Measurements from ENCODE around the gene CMTR1. TPM values are rescaled to one million over a fixed set of nuclear protein-coding genes. Genes with fewer than 3 reads are reported as not detected.

Gene CMTR1
- total and polyA plus RNA-seq, 4 donors = 4.7 to 25.5 (median 18.8) TPM

DNA sequence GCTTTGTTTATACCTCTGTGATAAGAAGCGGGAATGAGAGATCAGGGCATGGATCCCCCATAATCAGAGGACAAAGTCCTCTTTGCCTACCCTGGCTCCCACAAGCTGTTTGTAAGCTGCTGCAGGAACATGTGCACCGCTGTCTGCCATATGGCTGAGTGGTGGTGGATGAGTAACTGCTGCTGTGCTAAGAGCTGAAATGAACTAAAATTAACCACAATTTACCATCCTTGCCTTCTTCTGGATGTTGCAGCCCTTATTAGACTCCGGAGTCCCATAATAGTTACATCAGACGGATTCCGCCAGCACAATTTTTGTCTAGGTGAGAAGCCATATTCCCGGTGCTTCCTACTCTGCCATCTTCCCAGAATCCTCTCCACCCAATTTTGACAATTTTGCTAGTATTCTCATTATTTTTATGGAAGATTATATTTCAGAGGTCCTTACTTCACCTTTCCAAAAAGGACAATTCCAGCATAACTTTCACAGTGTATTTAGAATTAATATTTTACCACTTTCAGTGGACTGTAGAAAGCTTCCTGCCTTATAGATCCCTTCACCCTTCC, 6.0 kb upstream of the CMTR1 start:
- no peak for DNase-seq (ENCODE audit: low spot score)
- 87% methylated on average over 6 of the region's 6 CpGs for WGBS
- TF ChIP-seq FOXA1 (IDR thresholded peaks at IDR 0.05) (no peak), YY1 (IDR thresholded peaks at IDR 0.05) (no peak)
- TF ChIP-seq, protein P1, sequence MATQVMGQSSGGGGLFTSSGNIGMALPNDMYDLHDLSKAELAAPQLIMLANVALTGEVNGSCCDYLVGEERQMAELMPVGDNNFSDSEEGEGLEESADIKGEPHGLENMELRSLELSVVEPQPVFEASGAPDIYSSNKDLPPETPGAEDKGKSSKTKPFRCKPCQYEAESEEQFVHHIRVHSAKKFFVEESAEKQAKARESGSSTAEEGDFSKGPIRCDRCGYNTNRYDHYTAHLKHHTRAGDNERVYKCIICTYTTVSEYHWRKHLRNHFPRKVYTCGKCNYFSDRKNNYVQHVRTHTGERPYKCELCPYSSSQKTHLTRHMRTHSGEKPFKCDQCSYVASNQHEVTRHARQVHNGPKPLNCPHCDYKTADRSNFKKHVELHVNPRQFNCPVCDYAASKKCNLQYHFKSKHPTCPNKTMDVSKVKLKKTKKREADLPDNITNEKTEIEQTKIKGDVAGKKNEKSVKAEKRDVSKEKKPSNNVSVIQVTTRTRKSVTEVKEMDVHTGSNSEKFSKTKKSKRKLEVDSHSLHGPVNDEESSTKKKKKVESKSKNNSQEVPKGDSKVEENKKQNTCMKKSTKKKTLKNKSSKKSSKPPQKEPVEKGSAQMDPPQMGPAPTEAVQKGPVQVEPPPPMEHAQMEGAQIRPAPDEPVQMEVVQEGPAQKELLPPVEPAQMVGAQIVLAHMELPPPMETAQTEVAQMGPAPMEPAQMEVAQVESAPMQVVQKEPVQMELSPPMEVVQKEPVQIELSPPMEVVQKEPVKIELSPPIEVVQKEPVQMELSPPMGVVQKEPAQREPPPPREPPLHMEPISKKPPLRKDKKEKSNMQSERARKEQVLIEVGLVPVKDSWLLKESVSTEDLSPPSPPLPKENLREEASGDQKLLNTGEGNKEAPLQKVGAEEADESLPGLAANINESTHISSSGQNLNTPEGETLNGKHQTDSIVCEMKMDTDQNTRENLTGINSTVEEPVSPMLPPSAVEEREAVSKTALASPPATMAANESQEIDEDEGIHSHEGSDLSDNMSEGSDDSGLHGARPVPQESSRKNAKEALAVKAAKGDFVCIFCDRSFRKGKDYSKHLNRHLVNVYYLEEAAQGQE (IDR thresholded peaks at IDR 0.05) = no peak

DNA sequence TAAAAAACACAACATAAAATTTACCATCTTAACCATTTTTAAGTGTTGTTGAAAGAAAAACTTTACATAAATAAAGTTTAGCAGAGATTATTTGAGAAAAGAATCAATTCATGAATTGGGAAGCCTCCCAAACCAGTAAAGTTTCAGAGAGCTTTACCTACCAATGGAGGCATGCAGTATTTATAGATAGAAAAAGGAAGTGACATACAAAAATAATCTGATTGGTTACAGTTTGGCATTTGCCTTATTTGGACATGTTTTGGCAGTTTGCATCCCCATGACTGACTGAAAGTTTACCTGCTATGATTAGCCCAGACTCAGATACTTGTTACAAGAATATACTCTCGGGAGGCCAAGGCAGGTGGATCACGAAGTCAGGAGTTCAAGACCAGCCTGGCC, 3.7 kb upstream of the CMTR1 start:
- Histone ChIP-seq H3K36me3 (ENCODE audit: control insufficient read depth in 4 of 4, insufficient read depth in 3 of 4, low read depth in 1 of 4, low read length in 3 of 4) (no peaks in the 10 kb centered on the region), H3K27me3 (ENCODE audit: control insufficient read depth in 4 of 4, insufficient read depth in 4 of 4, low read length in 3 of 4) (no peaks in the 10 kb centered on the region), H3K9me3 (ENCODE audit: control insufficient read depth in 4 of 4, low read length in 3 of 4) (no peaks in the 10 kb centered on the region), H3K4me3 (ENCODE audit: low read depth in 1 of 3, low read length in 3 of 3) (no peak overlapping the region), H3K27ac (ENCODE audit: low read depth in 1 of 2, low read length in 2 of 2) (no peak overlapping the region), H3K4me1 (ENCODE audit: control insufficient read depth in 4 of 4, insufficient read depth in 4 of 4, low read length in 3 of 4) (peaks cover 0 to 15% (median 9%) of the 10 kb centered on the region in 4 donors), H3K9ac (ENCODE audit: low read depth in 1 of 2, low read length in 2 of 2) (no peak overlapping the region)
- DNase-seq (ENCODE audit: low spot score) = no peak
- TF ChIP-seq NR2F2 (IDR thresholded peaks at IDR 0.05) = no peak
- TF ChIP-seq GABPA (IDR thresholded peaks at IDR 0.05 in 1 of 2, conservative IDR thresholded peaks at IDR 0.05 in 1 of 2) = no peak
- TF ChIP-seq, protein P2, sequence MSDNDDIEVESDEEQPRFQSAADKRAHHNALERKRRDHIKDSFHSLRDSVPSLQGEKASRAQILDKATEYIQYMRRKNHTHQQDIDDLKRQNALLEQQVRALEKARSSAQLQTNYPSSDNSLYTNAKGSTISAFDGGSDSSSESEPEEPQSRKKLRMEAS (IDR thresholded peaks at IDR 0.05) = no peak
- no peak for TF ChIP-seq SP1 (IDR thresholded peaks at IDR 0.05)
- no peak for TF ChIP-seq RXRA (IDR thresholded peaks at IDR 0.05)
- TF ChIP-seq HNF4A (conservative IDR thresholded peaks at IDR 0.05) = no peak
- TF ChIP-seq FOXA1 (IDR thresholded peaks at IDR 0.05) = no peak
- TF ChIP-seq FOXA2 (IDR thresholded peaks at IDR 0.05) = no peak
- no peak for TF ChIP-seq TAF1 (conservative IDR thresholded peaks at IDR 0.05)
- TF ChIP-seq, protein P3, sequence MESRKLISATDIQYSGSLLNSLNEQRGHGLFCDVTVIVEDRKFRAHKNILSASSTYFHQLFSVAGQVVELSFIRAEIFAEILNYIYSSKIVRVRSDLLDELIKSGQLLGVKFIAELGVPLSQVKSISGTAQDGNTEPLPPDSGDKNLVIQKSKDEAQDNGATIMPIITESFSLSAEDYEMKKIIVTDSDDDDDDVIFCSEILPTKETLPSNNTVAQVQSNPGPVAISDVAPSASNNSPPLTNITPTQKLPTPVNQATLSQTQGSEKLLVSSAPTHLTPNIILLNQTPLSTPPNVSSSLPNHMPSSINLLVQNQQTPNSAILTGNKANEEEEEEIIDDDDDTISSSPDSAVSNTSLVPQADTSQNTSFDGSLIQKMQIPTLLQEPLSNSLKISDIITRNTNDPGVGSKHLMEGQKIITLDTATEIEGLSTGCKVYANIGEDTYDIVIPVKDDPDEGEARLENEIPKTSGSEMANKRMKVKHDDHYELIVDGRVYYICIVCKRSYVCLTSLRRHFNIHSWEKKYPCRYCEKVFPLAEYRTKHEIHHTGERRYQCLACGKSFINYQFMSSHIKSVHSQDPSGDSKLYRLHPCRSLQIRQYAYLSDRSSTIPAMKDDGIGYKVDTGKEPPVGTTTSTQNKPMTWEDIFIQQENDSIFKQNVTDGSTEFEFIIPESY (IDR thresholded peaks at IDR 0.05) = no peak
- TF ChIP-seq, protein P4, sequence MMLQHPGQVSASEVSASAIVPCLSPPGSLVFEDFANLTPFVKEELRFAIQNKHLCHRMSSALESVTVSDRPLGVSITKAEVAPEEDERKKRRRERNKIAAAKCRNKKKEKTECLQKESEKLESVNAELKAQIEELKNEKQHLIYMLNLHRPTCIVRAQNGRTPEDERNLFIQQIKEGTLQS (IDR thresholded peaks at IDR 0.05) = no peak
- no peak for TF ChIP-seq HNF4G (IDR thresholded peaks at IDR 0.05)
- 87% methylated on average over 2 of the region's 2 CpGs for WGBS

More for the DNA sequence above, 6.0 kb upstream of the CMTR1 start:
- no peak overlapping the region for H3K27ac ChIP-seq (ENCODE audit: low read depth in 1 of 2, low read length in 2 of 2)
- no peaks in the 10 kb centered on the region for H3K9me3 ChIP-seq (ENCODE audit: control insufficient read depth in 4 of 4, low read length in 3 of 4)
- no peaks in the 10 kb centered on the region for H3K4me1 ChIP-seq (ENCODE audit: control insufficient read depth in 4 of 4, insufficient read depth in 4 of 4, low read length in 3 of 4)
- H3K4me3 ChIP-seq (ENCODE audit: low read depth in 1 of 3, low read length in 3 of 3) = no peak overlapping the region
- H3K9ac ChIP-seq (ENCODE audit: low read depth in 1 of 2, low read length in 2 of 2) = no peak overlapping the region
- no peaks in the 10 kb centered on the region for H3K36me3 ChIP-seq (ENCODE audit: control insufficient read depth in 4 of 4, insufficient read depth in 3 of 4, low read depth in 1 of 4, low read length in 3 of 4)
- no peaks in the 10 kb centered on the region for H3K27me3 ChIP-seq (ENCODE audit: control insufficient read depth in 4 of 4, insufficient read depth in 4 of 4, low read length in 3 of 4)
